Spleen (tissue), 11 donors: ENCODE results near the gene UBAP1. TPM values are rescaled to one million over a fixed set of nuclear protein-coding genes. Genes with fewer than 3 reads are reported as not detected.
"Not testable (repeated sequence)": the region's sequence is repeated elsewhere in the genome, so short reads cannot be mapped to it uniquely, and the experiment has no call there.

ENCODE experiments used
- DNase-seq: peaks from one replicate; pipeline ENCODE4 v3.0.0-alpha.2; 2020
- H3K27ac ChIP-seq, 8 donors: fragments of 200-600 bp; sonication (generic) in 7 of 8; 1 replicate in 4 of 8; 2 replicates in 4 of 8; pipeline versions ENCODE4 v1.5.0 to v1.8.0; 2016 to 2021; ENCODE audit warnings: inconsistent platforms in 4 of 8, mild to moderate bottlenecking in 4 of 8, moderate library complexity in 1 of 8
- H3K27me3 ChIP-seq, 7 donors: fragments of 200-600 bp; sonication (generic) in 6 of 7; replicated peaks in 1 of 7; 1 replicate in 4 of 7; 2 replicates in 3 of 7; pipeline versions ENCODE4 v1.5.0 to v1.8.0; 2016 to 2021; ENCODE audit warnings: inconsistent platforms in 3 of 7, mild to moderate bottlenecking in 1 of 7
- H3K36me3 ChIP-seq, 6 donors: fragments of 200-600 bp; sonication (generic) in 5 of 6; 1 replicate in 4 of 6; 2 replicates in 2 of 6; pipeline versions ENCODE4 v1.5.0 to v1.8.0; 2016 to 2021; ENCODE audit warnings: inconsistent platforms in 2 of 6
- H3K4me1 ChIP-seq, 6 donors: fragments of 200-600 bp; sonication (generic) in 5 of 6; 1 replicate in 3 of 6; 2 replicates in 3 of 6; pipeline versions ENCODE4 v1.5.0 to v1.8.0; 2016 to 2021; ENCODE audit warnings: inconsistent platforms in 3 of 6
- H3K4me3 ChIP-seq, 8 donors: fragments of 200-600 bp; sonication (generic) in 7 of 8; 1 replicate in 4 of 8; 2 replicates in 4 of 8; pipeline versions ENCODE4 v1.5.0 to v1.8.0; 2016 to 2021; ENCODE audit warnings: inconsistent platforms in 4 of 8, mild to moderate bottlenecking in 4 of 8, moderate library complexity in 2 of 8
- H3K9me3 ChIP-seq, 8 donors: fragments of 200-600 bp; sonication (generic) in 7 of 8; 1 replicate in 4 of 8; 2 replicates in 4 of 8; pipeline versions ENCODE4 v1.5.0 to v1.8.0; 2016 to 2021; ENCODE audit warnings: inconsistent platforms in 4 of 8
- CTCF ChIP-seq, 11 experiments: fragments of 200-600 bp in 7 of 11; fragments of 450-650 bp in 4 of 11; sonication (generic) in 4 of 11; IDR thresholded peaks in 8 of 11; conservative IDR thresholded peaks in 3 of 11; 1 replicate in 7 of 11; 2 replicates in 4 of 11; pipeline versions ENCODE4 v1.4.0 to v1.8.0; 2016 to 2021; ENCODE audit warnings: antibody characterized with exemption in 11 of 11, inconsistent platforms in 4 of 11, mild to moderate bottlenecking in 1 of 11
- POLR2A ChIP-seq, 3 donors: fragments of 450-650 bp; IDR thresholded peaks; one replicate each; pipeline ENCODE4 v1.5.1; 2017; ENCODE audit warnings: antibody characterized with exemption in 3 of 3, mild to moderate bottlenecking in 1 of 3
- POLR2AphosphoS5 ChIP-seq, 3 donors: sonication (generic); formaldehyde crosslinking; IDR thresholded peaks; one replicate each; pipeline ENCODE4 v1.5.1; 2017; ENCODE audit warnings: antibody characterized with exemption in 3 of 3
- WGBS, 5 donors: extraction: QIAGEN DNeasy Blood & Tissue Kit in 3 of 5; methylation state at CpG; one replicate each; pipeline versions ENCODE4 v1.1.5 to v1.1.7; 2013 to 2018; 5-methylcytosine and 5-hydroxymethylcytosine counted together
- intact Hi-C: fragments of 100-400 bp; cut with DNase I; formaldehyde crosslinking; loops from one replicate; pipeline ENCODE4 v1.15.0; 2023; ENCODE audit warnings: low total_unique reads
- polyA plus RNA-seq, 3 donors: library from polyadenylated mRNA; stranded (reverse); fragments of 200-250 nt; gene quantifications; one replicate each; pipeline ENCODE4 v1.2.1, GENCODE V29; 2013
- total RNA-seq, 7 donors: library from RNA; depleted of rRNA in 3 of 7; stranded (reverse); fragments of >200 nt in 3 of 7; fragmentation: NEBNext Ultra II Directional in 4 of 7; extraction: Animal tissue kit (Norgen Biotek cat#: 25700) in 4 of 7; gene quantifications; one replicate each; pipeline versions ENCODE4 v1.1.0 to v1.2.1, GENCODE V29; 2016 to 2021
- donor health status: healthy with polysubstance abuse.
- donor health status: DM: no; HTN: no; CAD: no; lungs with moderate emphysema.
- donor health status: DM: no; HTN: no; CAD: no.
- donor health status: Bipolar disorder and iron deficiency.
- donor health status: healthy.
- donor health status: DM: no; HTN: no; CAD: no.
- donor health status: DM: yes; HTN: yes; CAD: no.

Gene UBAP1
- total and polyA plus RNA-seq, 10 donors = 17.3 to 56.0 (median 41.2) TPM

GRCh38 chr9:34187891-34188240 is 9.0 kb downstream of the UBAP1 start:
- H3K4me3 ChIP-seq = no peak overlapping the region
- TF ChIP-seq CTCF (IDR thresholded peaks at IDR 0.05 in 8 of 11, conservative IDR thresholded peaks at IDR 0.05 in 3 of 11) (no peak), POLR2A (IDR thresholded peaks at IDR 0.05) (no peak), POLR2AphosphoS5 (IDR thresholded peaks at IDR 0.05) (no peak)
- no peaks in the 10 kb centered on the region for H3K9me3 ChIP-seq
- no peak for DNase-seq
- H3K27me3 ChIP-seq = no peaks in the 10 kb centered on the region
- 85 to 100% (median 91%) methylated on average over 1 of the region's 1 CpG for WGBS, 5 donors
- intact Hi-C loops = no loop called here
- peaks cover 17 to 92% (median 68%) of the 10 kb centered on the region in 6 donors for H3K4me1 ChIP-seq
- H3K36me3 ChIP-seq = peaks cover 0 to 43% (median 3%) of the 10 kb centered on the region in 6 donors
- H3K27ac ChIP-seq = no peak overlapping the region

GRCh38 chr9:34190996-34191892 is 12.4 kb downstream of the UBAP1 start:
- H3K4me3 ChIP-seq = no peak overlapping the region
- no peaks in the 10 kb centered on the region for H3K27me3 ChIP-seq
- H3K27ac ChIP-seq = no peak overlapping the region
- peaks cover 0 to 3% (median 0%) of the 10 kb centered on the region in 8 donors for H3K9me3 ChIP-seq
- DNase-seq = no peak
- 75 to 88% (median 86%) methylated on average over 5 of the region's 5 CpGs for WGBS, 5 donors
- TF ChIP-seq CTCF (IDR thresholded peaks at IDR 0.05 in 8 of 11, conservative IDR thresholded peaks at IDR 0.05 in 3 of 11) = no peak
- TF ChIP-seq POLR2AphosphoS5 (IDR thresholded peaks at IDR 0.05) = no peak
- TF ChIP-seq POLR2A (IDR thresholded peaks at IDR 0.05) = no peak
- intact Hi-C loops = no loop called here
- H3K4me1 ChIP-seq = peaks cover 13 to 90% (median 65%) of the 10 kb centered on the region in 6 donors
- peaks cover 0 to 33% (median 2%) of the 10 kb centered on the region in 6 donors for H3K36me3 ChIP-seq

- peaks cover 6 to 80% (median 44%) of the 10 kb centered on the region in 6 donors for H3K4me1 ChIP-seq
- no peak overlapping the region for H3K4me3 ChIP-seq
- TF ChIP-seq POLR2AphosphoS5 (IDR thresholded peaks at IDR 0.05) = no peak
- TF ChIP-seq CTCF (IDR thresholded peaks at IDR 0.05 in 8 of 11, conservative IDR thresholded peaks at IDR 0.05 in 3 of 11) = no peak
- TF ChIP-seq POLR2A (IDR thresholded peaks at IDR 0.05) = no peak
- no peak overlapping the region for H3K27ac ChIP-seq
- intact Hi-C loops = no loop called here
- peaks cover 0 to 8% (median 0%) of the 10 kb centered on the region in 8 donors for H3K9me3 ChIP-seq
- H3K27me3 ChIP-seq = no peaks in the 10 kb centered on the region
- 76 to 90% (median 80%) methylated on average over 1 of the region's 1 CpG for WGBS, 5 donors
- no peak for DNase-seq
- peaks cover 0 to 53% (median 5%) of the 10 kb centered on the region in 6 donors for H3K36me3 ChIP-seq
Measured at GRCh38 chr9:34195143-34195542, 16.3 kb downstream of the UBAP1 start.

- H3K27me3 ChIP-seq, intact Hi-C loops, H3K9me3 ChIP-seq, DNase-seq, H3K4me3 ChIP-seq: not testable (repeated sequence)
- Histone ChIP-seq H3K36me3 (peaks cover 0 to 68% (median 9%) of the 10 kb centered on the region in 6 donors), H3K4me1 (peaks cover 4 to 64% (median 35%) of the 10 kb centered on the region in 6 donors), H3K27ac (peak overlapping the region in 1 of 8 donors; percentile 1)
- 91 to 100% (median 95%) methylated on average over 4 of the region's 4 CpGs for whole genome bisulfite sequencing, 5 donors
Measured at GRCh38 chr9:34197286-34197685, 18.4 kb downstream of the UBAP1 start.
